ENCODE data around the gene RERG.

DNA sequence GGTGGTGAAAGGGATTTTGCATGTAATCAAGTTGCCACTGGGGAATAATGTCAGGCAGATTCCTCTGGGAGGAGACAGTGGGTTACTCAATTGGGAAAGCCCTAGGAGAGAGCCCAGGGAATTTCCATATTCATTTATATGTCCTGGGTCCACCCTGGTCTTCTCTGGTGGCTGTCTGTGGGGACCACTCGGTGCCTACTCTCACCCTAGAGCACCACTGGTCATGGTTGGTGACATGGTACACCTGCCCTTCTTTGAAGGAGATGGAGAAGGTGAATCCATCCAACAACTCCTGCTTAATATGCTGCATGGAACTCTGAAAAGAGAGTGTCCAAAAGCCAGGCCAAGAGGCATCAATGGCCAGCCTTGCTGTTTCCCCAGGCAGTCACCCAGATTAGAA lies 12.8 kb upstream of the RERG start:
- TF ChIP-seq, protein P1, sequence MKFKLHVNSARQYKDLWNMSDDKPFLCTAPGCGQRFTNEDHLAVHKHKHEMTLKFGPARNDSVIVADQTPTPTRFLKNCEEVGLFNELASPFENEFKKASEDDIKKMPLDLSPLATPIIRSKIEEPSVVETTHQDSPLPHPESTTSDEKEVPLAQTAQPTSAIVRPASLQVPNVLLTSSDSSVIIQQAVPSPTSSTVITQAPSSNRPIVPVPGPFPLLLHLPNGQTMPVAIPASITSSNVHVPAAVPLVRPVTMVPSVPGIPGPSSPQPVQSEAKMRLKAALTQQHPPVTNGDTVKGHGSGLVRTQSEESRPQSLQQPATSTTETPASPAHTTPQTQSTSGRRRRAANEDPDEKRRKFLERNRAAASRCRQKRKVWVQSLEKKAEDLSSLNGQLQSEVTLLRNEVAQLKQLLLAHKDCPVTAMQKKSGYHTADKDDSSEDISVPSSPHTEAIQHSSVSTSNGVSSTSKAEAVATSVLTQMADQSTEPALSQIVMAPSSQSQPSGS (tag by site-specific recombination; IDR thresholded peaks at IDR 0.05; ENCODE audit: low read depth) = no peak
- TF ChIP-seq, protein P2, sequence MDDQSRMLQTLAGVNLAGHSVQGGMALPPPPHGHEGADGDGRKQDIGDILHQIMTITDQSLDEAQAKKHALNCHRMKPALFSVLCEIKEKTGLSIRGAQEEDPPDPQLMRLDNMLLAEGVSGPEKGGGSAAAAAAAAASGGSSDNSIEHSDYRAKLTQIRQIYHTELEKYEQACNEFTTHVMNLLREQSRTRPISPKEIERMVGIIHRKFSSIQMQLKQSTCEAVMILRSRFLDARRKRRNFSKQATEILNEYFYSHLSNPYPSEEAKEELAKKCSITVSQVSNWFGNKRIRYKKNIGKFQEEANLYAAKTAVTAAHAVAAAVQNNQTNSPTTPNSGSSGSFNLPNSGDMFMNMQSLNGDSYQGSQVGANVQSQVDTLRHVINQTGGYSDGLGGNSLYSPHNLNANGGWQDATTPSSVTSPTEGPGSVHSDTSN (CRISPR knock-in tag; IDR thresholded peaks at IDR 0.05) = no peak
- TF ChIP-seq, protein P3, sequence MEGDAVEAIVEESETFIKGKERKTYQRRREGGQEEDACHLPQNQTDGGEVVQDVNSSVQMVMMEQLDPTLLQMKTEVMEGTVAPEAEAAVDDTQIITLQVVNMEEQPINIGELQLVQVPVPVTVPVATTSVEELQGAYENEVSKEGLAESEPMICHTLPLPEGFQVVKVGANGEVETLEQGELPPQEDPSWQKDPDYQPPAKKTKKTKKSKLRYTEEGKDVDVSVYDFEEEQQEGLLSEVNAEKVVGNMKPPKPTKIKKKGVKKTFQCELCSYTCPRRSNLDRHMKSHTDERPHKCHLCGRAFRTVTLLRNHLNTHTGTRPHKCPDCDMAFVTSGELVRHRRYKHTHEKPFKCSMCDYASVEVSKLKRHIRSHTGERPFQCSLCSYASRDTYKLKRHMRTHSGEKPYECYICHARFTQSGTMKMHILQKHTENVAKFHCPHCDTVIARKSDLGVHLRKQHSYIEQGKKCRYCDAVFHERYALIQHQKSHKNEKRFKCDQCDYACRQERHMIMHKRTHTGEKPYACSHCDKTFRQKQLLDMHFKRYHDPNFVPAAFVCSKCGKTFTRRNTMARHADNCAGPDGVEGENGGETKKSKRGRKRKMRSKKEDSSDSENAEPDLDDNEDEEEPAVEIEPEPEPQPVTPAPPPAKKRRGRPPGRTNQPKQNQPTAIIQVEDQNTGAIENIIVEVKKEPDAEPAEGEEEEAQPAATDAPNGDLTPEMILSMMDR (tag by site-specific recombination; IDR thresholded peaks at IDR 0.05) = no peak
- no peak for TF ChIP-seq ZNF146 (tag by site-specific recombination; IDR thresholded peaks at IDR 0.05)
- TF ChIP-seq TRIM28 (IDR thresholded peaks at IDR 0.05; ENCODE audit: borderline replicate concordance, low read length) = no peak
- TF ChIP-seq, protein P4, sequence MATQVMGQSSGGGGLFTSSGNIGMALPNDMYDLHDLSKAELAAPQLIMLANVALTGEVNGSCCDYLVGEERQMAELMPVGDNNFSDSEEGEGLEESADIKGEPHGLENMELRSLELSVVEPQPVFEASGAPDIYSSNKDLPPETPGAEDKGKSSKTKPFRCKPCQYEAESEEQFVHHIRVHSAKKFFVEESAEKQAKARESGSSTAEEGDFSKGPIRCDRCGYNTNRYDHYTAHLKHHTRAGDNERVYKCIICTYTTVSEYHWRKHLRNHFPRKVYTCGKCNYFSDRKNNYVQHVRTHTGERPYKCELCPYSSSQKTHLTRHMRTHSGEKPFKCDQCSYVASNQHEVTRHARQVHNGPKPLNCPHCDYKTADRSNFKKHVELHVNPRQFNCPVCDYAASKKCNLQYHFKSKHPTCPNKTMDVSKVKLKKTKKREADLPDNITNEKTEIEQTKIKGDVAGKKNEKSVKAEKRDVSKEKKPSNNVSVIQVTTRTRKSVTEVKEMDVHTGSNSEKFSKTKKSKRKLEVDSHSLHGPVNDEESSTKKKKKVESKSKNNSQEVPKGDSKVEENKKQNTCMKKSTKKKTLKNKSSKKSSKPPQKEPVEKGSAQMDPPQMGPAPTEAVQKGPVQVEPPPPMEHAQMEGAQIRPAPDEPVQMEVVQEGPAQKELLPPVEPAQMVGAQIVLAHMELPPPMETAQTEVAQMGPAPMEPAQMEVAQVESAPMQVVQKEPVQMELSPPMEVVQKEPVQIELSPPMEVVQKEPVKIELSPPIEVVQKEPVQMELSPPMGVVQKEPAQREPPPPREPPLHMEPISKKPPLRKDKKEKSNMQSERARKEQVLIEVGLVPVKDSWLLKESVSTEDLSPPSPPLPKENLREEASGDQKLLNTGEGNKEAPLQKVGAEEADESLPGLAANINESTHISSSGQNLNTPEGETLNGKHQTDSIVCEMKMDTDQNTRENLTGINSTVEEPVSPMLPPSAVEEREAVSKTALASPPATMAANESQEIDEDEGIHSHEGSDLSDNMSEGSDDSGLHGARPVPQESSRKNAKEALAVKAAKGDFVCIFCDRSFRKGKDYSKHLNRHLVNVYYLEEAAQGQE (tag by site-specific recombination; IDR thresholded peaks at IDR 0.05) = no peak
- no peak for TF ChIP-seq TCF7L2 (IDR thresholded peaks at IDR 0.05; ENCODE audit: borderline replicate concordance, low read depth, low read length)
- TF ChIP-seq RBAK (tag by site-specific recombination; IDR thresholded peaks at IDR 0.05) = no peak

Measured in HEK293 (cell line).